HG02759 (cell line): Measurements from ENCODE around the gene CST4.
"Not testable (repeated sequence)": the region's sequence is repeated elsewhere in the genome, so short reads cannot be mapped to it uniquely, and the experiment has no call there.

Source experiments
- ATAC-seq: cut with Tn5 transposase; IDR thresholded peaks from one replicate; pipeline ENCODE4 v1.9.1; 2021; ENCODE audit warnings: mild to moderate bottlenecking, moderate library complexity; ENCODE audit not compliant: unreplicated experiment

Gene CST4

GRCh38 chr20:23690581-23690980 is 1.7 kb upstream of the CST4 start:
- no peak for ATAC-seq

GRCh38 chr20:23689399-23689690 is 507 bp upstream of the CST4 start:
- no peak for ATAC-seq

- no peak for ATAC-seq
Measured at GRCh38 chr20:23687986-23688385, 852 bp downstream of the CST4 start.

DNA sequence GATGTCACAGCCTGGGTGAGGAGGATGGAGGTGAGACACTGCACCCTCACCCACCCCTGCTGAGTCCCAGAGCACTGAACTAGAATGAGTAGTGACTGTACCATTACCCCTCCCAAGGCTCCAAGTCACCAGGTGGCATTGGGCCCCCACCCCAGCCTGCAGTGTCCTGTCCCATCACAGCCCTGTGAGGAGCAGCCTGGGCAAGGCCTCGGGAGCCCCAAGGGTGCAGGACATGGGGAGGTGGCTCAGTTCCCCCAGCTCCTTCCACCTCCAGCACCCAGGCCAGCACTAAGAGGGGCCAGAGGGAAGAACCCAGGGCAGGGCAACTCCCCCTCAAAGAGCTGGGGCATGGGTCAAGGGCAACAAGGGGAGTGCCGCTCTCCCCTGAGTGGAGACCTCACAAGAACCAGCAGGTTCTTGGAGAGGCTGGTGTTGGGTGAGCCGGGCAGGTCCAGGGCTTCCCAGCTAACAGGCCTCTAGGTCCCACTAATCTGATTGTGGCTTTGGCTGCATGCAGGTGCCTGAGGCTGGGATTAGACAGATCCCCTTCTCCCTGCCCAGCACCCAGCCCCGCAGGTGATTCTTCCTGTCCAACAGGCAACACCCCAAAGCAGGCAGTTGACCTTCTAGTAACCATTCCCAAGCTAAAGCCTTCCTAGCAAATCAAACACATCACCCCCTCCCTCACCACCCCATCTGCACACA is 2.6 kb downstream of the CST4 start:
- ATAC-seq = no peak

GRCh38 chr20:23685529-23685896 is 3.3 kb downstream of the CST4 start:
- ATAC-seq = not testable (repeated sequence)

- no peak for ATAC-seq
Measured at GRCh38 chr20:23684261-23684660, 4.6 kb downstream of the CST4 start.

GRCh38 chr20:23683807-23684206 is 5.0 kb downstream of the CST4 start:
- ATAC-seq = no peak

- no peak for ATAC-seq
Measured at GRCh38 chr20:23683281-23683680, 5.6 kb downstream of the CST4 start.

- no peak for ATAC-seq
Measured at GRCh38 chr20:23680146-23680545, 8.7 kb downstream of the CST4 start.

DNA sequence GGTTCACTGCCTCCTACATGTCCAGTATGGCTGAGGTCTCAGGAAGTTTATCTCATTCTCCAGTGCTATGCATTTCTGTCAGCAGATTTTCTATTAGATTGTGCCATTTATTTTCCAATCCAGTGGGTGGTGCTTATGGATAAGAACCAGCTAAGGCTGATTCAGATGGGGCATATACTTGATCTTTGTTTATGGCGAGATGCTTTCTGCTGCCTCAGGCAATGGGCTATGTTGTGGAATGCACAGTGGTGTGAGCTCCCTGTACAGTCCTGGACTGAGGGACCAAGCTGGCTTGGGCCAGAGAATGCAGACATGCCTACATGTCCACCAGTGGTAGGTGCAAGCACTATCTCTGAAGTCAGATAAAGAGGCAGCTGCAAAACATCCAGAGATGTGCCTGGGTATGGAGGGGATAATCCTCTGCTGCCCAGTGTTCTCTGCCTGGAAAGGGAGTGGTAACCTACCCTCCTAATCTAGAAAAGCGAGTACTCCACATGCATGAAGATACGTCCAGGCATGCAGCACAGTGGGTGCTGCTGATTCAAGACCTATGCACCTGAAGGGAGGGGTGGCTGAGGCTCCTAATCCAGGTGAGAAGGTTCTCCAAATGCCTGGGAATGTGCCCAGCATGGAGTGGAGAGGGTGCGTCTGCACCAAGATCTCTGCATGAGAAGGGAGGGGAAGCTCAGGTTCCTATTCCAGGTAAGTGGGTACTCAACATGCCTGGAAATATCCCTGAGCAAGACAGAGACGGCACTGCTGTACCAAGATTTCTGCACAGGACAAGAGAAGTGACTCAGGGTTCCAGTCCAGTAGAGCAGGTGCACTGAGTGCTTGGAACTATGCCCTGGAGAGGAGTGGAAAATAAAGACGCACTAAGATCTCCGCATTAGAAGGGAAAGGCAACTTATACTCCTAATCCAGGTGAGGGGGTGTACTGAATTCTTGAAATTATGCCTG is 9.4 kb downstream of the CST4 start:
- no peak for ATAC-seq

GRCh38 chr20:23673209-23673608 is 15.6 kb downstream of the CST4 start:
- ATAC-seq = no peak

GRCh38 chr20:23672158-23672557 is 16.7 kb downstream of the CST4 start:
- no peak for ATAC-seq

- ATAC-seq = no peak
Measured at GRCh38 chr20:23671479-23671878, 17.4 kb downstream of the CST4 start.

DNA sequence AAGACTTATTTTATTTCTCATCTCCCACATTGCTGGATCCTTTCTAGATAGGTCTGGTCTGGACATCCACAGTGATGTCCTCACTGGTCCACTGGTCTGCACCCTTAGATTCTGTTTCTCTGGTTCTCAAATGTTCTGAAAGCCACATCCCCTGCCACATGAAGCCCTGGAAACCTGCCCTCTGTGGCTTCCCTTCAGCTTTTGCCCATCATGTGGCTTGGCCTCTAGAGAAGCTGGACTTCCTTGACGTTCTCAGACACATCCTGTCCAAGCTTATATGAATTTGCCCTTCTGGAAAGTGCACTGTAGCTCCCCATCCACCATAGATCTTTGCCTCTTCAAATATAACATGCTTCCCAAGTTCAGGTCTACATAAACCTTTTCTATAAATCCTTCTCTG is 18.5 kb downstream of the CST4 start:
- ATAC-seq = no peak

DNA sequence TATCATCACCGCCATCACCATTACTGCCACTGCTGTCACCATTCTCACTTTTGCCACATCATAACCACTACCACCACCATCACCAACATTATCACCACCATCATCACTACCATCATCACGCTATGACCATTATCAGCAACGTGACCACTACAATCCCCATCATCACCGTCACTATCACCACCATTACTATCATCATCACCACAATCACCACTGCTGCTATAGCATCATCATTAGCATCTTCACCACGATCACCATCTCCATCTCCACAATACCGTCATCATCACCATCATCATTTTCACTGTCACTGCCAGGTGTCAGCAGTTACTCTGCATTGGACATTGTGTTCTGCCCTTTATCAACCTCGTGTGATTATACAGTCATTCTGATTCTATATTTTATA is 19.0 kb downstream of the CST4 start:
- no peak for ATAC-seq

DNA sequence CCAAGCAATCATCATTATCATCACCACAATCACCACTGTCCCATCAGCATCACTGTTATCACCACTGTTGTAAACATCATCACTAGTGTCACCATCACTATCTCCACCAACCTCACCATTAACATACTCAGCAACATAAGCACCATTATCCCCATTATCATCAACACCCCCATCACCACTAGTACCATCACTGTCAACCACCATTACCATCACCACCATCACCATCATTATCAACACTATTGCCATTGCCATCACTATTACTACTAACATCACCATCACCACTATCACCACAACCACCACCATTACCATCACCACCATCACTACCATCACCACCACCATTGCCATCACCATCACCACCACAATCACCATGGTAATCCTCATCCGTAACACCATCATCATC is 19.5 kb downstream of the CST4 start:
- no peak for ATAC-seq

DNA sequence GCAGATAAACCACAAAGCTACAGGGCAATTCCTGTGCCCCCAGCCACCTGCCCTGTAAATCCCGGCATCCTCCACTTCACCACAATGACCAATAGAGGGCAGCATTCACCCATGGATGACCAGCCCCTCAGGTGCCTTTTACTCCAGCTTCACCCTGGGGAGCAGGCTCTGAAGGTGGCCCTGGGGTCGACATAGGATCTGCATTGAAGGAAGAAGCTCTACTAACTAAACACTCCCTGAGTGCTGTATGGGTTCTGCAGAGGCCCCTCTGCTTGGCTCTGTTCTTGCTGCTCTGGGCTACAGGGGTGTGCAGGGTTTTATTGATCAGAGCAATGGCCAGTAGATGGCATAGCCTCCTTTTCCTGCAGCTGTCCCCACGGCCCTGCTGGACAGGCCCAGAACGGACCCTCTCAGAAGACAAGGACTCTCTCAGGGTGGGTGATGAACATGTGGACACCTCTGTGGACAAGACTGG is 20.3 kb downstream of the CST4 start:
- ATAC-seq = peak; percentile 89

- no peak for ATAC-seq
Measured at GRCh38 chr20:23667666-23668065, 21.2 kb downstream of the CST4 start.

GRCh38 chr20:23666698-23667097 is 22.1 kb downstream of the CST4 start:
- ATAC-seq = no peak

DNA sequence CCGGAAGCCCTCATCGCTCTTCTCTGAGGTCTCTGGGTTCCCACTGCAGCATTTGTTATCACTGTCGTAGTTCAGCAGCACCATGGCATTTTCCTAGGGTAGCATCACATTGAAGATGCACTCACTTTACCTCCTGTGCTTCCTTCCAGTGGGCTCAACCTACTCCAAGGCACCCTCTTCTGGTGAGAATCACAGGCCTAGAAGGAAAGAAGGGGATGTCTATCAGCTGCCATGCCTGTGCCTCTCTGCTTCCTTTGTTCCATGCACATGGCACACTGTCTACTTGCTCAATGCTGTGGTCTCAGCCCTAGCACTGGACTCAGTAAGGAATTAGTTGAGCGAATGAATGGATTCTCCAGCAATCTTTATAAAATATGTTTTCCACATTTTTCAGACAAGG is 22.6 kb downstream of the CST4 start:
- no peak for ATAC-seq

GRCh38 chr20:23664954-23665353 is 23.9 kb downstream of the CST4 start:
- ATAC-seq = no peak

GRCh38 chr20:23664046-23664445 is 24.8 kb downstream of the CST4 start:
- not testable (repeated sequence) for ATAC-seq
